Dendritic cell treated with granulocyte-macrophage colony-stimulating factor and Interleukin-4, amounts not matched to agents 40 ng/mL and 50 ng/mL, for 4 days (primary cell): Measurements from ENCODE around the gene CEP72.

Experiments used
- H3K27ac Mint-ChIP-seq: one replicate; pipeline ENCODE4 v1.8.0; 2022; ENCODE audit warnings: mild to moderate bottlenecking, mixed read lengths
- H3K27me3 Mint-ChIP-seq: one replicate; pipeline ENCODE4 v1.8.0; 2022; ENCODE audit warnings: mild to moderate bottlenecking, mixed read lengths
- H3K36me3 Mint-ChIP-seq: one replicate; pipeline ENCODE4 v1.8.0; 2022; ENCODE audit warnings: low read depth, mixed read lengths
- H3K4me1 Mint-ChIP-seq: one replicate; pipeline ENCODE4 v1.8.0; 2022; ENCODE audit warnings: low read depth, mixed read lengths
- H3K4me3 Mint-ChIP-seq: one replicate; pipeline ENCODE4 v1.8.0; 2022; ENCODE audit warnings: mild to moderate bottlenecking, moderate library complexity, mixed read lengths
- H3K9me3 Mint-ChIP-seq: one replicate; pipeline ENCODE4 v1.8.0; 2022; ENCODE audit warnings: mixed read lengths
- intact Hi-C: fragments of 100-400 bp; cut with micrococcal nuclease; formaldehyde crosslinking; loops from one replicate; pipeline ENCODE4 v1.15.0; 2022

CEP72 gene

GRCh38 chr5:638501-639252, 26.5 kb downstream of the CEP72 start:
- no peak overlapping the region for H3K4me3 Mint-ChIP-seq
- no peaks in the 10 kb centered on the region for H3K4me1 Mint-ChIP-seq
- no peak overlapping the region for H3K27ac Mint-ChIP-seq
- H3K27me3 Mint-ChIP-seq: no peaks in the 10 kb centered on the region
- H3K36me3 Mint-ChIP-seq: peaks cover 88% of the 10 kb centered on the region
- intact Hi-C loops: no loop called here
- H3K9me3 Mint-ChIP-seq: no peaks in the 10 kb centered on the region

GRCh38 chr5:639253-639530, 27.1 kb downstream of the CEP72 start:
- no peak overlapping the region for H3K27ac Mint-ChIP-seq
- no peaks in the 10 kb centered on the region for H3K9me3 Mint-ChIP-seq
- H3K4me1 Mint-ChIP-seq: no peaks in the 10 kb centered on the region
- H3K4me3 Mint-ChIP-seq: no peak overlapping the region
- peaks cover 91% of the 10 kb centered on the region for H3K36me3 Mint-ChIP-seq
- H3K27me3 Mint-ChIP-seq: no peaks in the 10 kb centered on the region
- intact Hi-C loops: no loop called here

- Mint-ChIP-seq H3K9me3 (no peaks in the 10 kb centered on the region), H3K4me1 (no peaks in the 10 kb centered on the region), H3K36me3 (peaks cover 92% of the 10 kb centered on the region), H3K4me3 (no peak overlapping the region), H3K27ac (no peak overlapping the region), H3K27me3 (no peaks in the 10 kb centered on the region)
- intact Hi-C loops: no loop called here
Observed at GRCh38 chr5:639584-640213, 27.6 kb downstream of the CEP72 start.

- Mint-ChIP-seq H3K4me1 (no peaks in the 10 kb centered on the region), H3K4me3 (no peak overlapping the region), H3K27ac (no peak overlapping the region), H3K9me3 (no peaks in the 10 kb centered on the region), H3K36me3 (peaks cover 91% of the 10 kb centered on the region), H3K27me3 (no peaks in the 10 kb centered on the region)
- intact Hi-C loops: no loop called here
Observed at GRCh38 chr5:640461-641330, 28.6 kb downstream of the CEP72 start.

- no peaks in the 10 kb centered on the region for H3K27me3 Mint-ChIP-seq
- H3K27ac Mint-ChIP-seq: no peak overlapping the region
- intact Hi-C loops: no loop called here
- no peaks in the 10 kb centered on the region for H3K9me3 Mint-ChIP-seq
- no peak overlapping the region for H3K4me3 Mint-ChIP-seq
- no peaks in the 10 kb centered on the region for H3K4me1 Mint-ChIP-seq
- H3K36me3 Mint-ChIP-seq: peaks cover 91% of the 10 kb centered on the region
Observed at GRCh38 chr5:641331-641765, 29.2 kb downstream of the CEP72 start.

- H3K4me1 Mint-ChIP-seq: no peaks in the 10 kb centered on the region
- peaks cover 86% of the 10 kb centered on the region for H3K36me3 Mint-ChIP-seq
- no peaks in the 10 kb centered on the region for H3K27me3 Mint-ChIP-seq
- no peaks in the 10 kb centered on the region for H3K9me3 Mint-ChIP-seq
- intact Hi-C loops: no loop called here
- H3K27ac Mint-ChIP-seq: no peak overlapping the region
- no peak overlapping the region for H3K4me3 Mint-ChIP-seq
Observed at GRCh38 chr5:642481-642880, 30.3 kb downstream of the CEP72 start.

- H3K9me3 Mint-ChIP-seq: no peaks in the 10 kb centered on the region
- H3K27ac Mint-ChIP-seq: no peak overlapping the region
- intact Hi-C loops: no loop called here
- peaks cover 77% of the 10 kb centered on the region for H3K36me3 Mint-ChIP-seq
- no peaks in the 10 kb centered on the region for H3K27me3 Mint-ChIP-seq
- no peak overlapping the region for H3K4me3 Mint-ChIP-seq
- H3K4me1 Mint-ChIP-seq: no peaks in the 10 kb centered on the region
Observed at GRCh38 chr5:643351-643801, 31.2 kb downstream of the CEP72 start.

- intact Hi-C loops: no loop called here
- no peaks in the 10 kb centered on the region for H3K4me1 Mint-ChIP-seq
- no peak overlapping the region for H3K27ac Mint-ChIP-seq
- H3K4me3 Mint-ChIP-seq: no peak overlapping the region
- no peaks in the 10 kb centered on the region for H3K27me3 Mint-ChIP-seq
- no peaks in the 10 kb centered on the region for H3K9me3 Mint-ChIP-seq
- H3K36me3 Mint-ChIP-seq: peaks cover 72% of the 10 kb centered on the region
Observed at GRCh38 chr5:643811-644271, 31.7 kb downstream of the CEP72 start.

- peaks cover 65% of the 10 kb centered on the region for H3K36me3 Mint-ChIP-seq
- H3K4me3 Mint-ChIP-seq: no peak overlapping the region
- intact Hi-C loops: no loop called here
- no peaks in the 10 kb centered on the region for H3K4me1 Mint-ChIP-seq
- no peaks in the 10 kb centered on the region for H3K9me3 Mint-ChIP-seq
- no peak overlapping the region for H3K27ac Mint-ChIP-seq
- H3K27me3 Mint-ChIP-seq: no peaks in the 10 kb centered on the region
Observed at GRCh38 chr5:644509-644908, 32.4 kb downstream of the CEP72 start.

GRCh38 chr5:644971-645370, 32.8 kb downstream of the CEP72 start:
- H3K36me3 Mint-ChIP-seq: peaks cover 61% of the 10 kb centered on the region
- no peak overlapping the region for H3K4me3 Mint-ChIP-seq
- no peaks in the 10 kb centered on the region for H3K9me3 Mint-ChIP-seq
- intact Hi-C loops: no loop called here
- no peak overlapping the region for H3K27ac Mint-ChIP-seq
- H3K4me1 Mint-ChIP-seq: no peaks in the 10 kb centered on the region
- no peaks in the 10 kb centered on the region for H3K27me3 Mint-ChIP-seq

- H3K27me3 Mint-ChIP-seq: no peaks in the 10 kb centered on the region
- H3K4me1 Mint-ChIP-seq: no peaks in the 10 kb centered on the region
- peaks cover 56% of the 10 kb centered on the region for H3K36me3 Mint-ChIP-seq
- H3K4me3 Mint-ChIP-seq: no peak overlapping the region
- H3K9me3 Mint-ChIP-seq: no peaks in the 10 kb centered on the region
- H3K27ac Mint-ChIP-seq: no peak overlapping the region
- intact Hi-C loops: no loop called here
Observed at GRCh38 chr5:645421-645820, 33.3 kb downstream of the CEP72 start.

- H3K9me3 Mint-ChIP-seq: no peaks in the 10 kb centered on the region
- intact Hi-C loops: no loop called here
- H3K4me3 Mint-ChIP-seq: no peak overlapping the region
- H3K27ac Mint-ChIP-seq: no peak overlapping the region
- H3K4me1 Mint-ChIP-seq: no peaks in the 10 kb centered on the region
- H3K27me3 Mint-ChIP-seq: no peaks in the 10 kb centered on the region
- peaks cover 44% of the 10 kb centered on the region for H3K36me3 Mint-ChIP-seq
Observed at GRCh38 chr5:646396-647201, 34.5 kb downstream of the CEP72 start.

GRCh38 chr5:647311-647710, 35.2 kb downstream of the CEP72 start:
- Mint-ChIP-seq H3K9me3 (no peaks in the 10 kb centered on the region), H3K27me3 (no peaks in the 10 kb centered on the region), H3K36me3 (peaks cover 37% of the 10 kb centered on the region), H3K4me1 (no peaks in the 10 kb centered on the region), H3K4me3 (no peak overlapping the region), H3K27ac (no peak overlapping the region)
- intact Hi-C loops: no loop called here
